HG02623 (cell line): ENCODE results near the gene FOXP1.

Experiments used
- ATAC-seq: cut with Tn5 transposase; IDR thresholded peaks from one replicate; pipeline ENCODE4 v1.9.1; 2021; ENCODE audit warnings: moderate library complexity; ENCODE audit not compliant: unreplicated experiment

FOXP1 gene

GRCh38 chr3:71583566-71584393, at the start of gene FOXP1:
Gene FOXP1 (minus strand): TSS chr3:71583728. CDS start chr3:71198381, 385,347 bp downstream.
- peak; percentile 36 for ATAC-seq

GRCh38 chr3:71629711-71630110, 46.2 kb upstream of the FOXP1 start:
- no peak for ATAC-seq

GRCh38 chr3:71629289-71629688, 45.8 kb upstream of the FOXP1 start:
- no peak for ATAC-seq

GRCh38 chr3:71628522-71628921, 45.0 kb upstream of the FOXP1 start:
- ATAC-seq: no peak

- ATAC-seq: no peak
Observed at GRCh38 chr3:71625676-71626075, 42.1 kb upstream of the FOXP1 start.

GRCh38 chr3:71621825-71622537, 38.5 kb upstream of the FOXP1 start:
- ATAC-seq: no peak

- no peak for ATAC-seq
Observed at GRCh38 chr3:71618538-71618937, 35.0 kb upstream of the FOXP1 start.

- ATAC-seq: no peak
Observed at GRCh38 chr3:71616571-71617021, 33.1 kb upstream of the FOXP1 start.

GRCh38 chr3:71614869-71615268, 31.3 kb upstream of the FOXP1 start:
- no peak for ATAC-seq

GRCh38 chr3:71614426-71614825, 30.9 kb upstream of the FOXP1 start:
- no peak for ATAC-seq

GRCh38 chr3:71611099-71611498, 27.6 kb upstream of the FOXP1 start:
- ATAC-seq: no peak

- ATAC-seq: no peak
Observed at GRCh38 chr3:71607364-71607763, 23.8 kb upstream of the FOXP1 start.

GRCh38 chr3:71606582-71606981, 23.1 kb upstream of the FOXP1 start:
- no peak for ATAC-seq

- ATAC-seq: no peak
Observed at GRCh38 chr3:71602256-71602655, 18.7 kb upstream of the FOXP1 start.

GRCh38 chr3:71601811-71602210, 18.3 kb upstream of the FOXP1 start:
- no peak for ATAC-seq

- ATAC-seq: no peak
Observed at GRCh38 chr3:71600646-71601288, 17.2 kb upstream of the FOXP1 start.

- ATAC-seq: no peak
Observed at GRCh38 chr3:71599416-71599815, 15.9 kb upstream of the FOXP1 start.

GRCh38 chr3:71598292-71598691, 14.8 kb upstream of the FOXP1 start:
- no peak for ATAC-seq

GRCh38 chr3:71597286-71597685, 13.8 kb upstream of the FOXP1 start:
- no peak for ATAC-seq

GRCh38 chr3:71593106-71593505, 9.6 kb upstream of the FOXP1 start:
- no peak for ATAC-seq

- no peak for ATAC-seq
Observed at GRCh38 chr3:71591101-71591500, 7.6 kb upstream of the FOXP1 start.

- ATAC-seq: no peak
Observed at GRCh38 chr3:71589132-71589531, 5.6 kb upstream of the FOXP1 start.
